Measurements from ENCODE around the gene HMGN4. TPM values are rescaled to one million over a fixed set of nuclear protein-coding genes. Genes with fewer than 3 reads are reported as not detected.

HMGN4 gene
- total and polyA plus RNA-seq, 2 donors (not counting 3 experiments of a cell fraction or from before 2014, with no cell fraction given), result 13.1 to 36.9 TPM

- no peak for FAIRE-seq
- CTCF ChIA-PET, result interaction anchor here (0.7 kb wide), 1 partner anchor 91 kb away, joined by 3 read pairs; no protein-coding TSS in a partner anchor
These were observed 21.4 kb upstream of the HMGN4 start for GRCh38 chr6:26516481-26517427.

DNA sequence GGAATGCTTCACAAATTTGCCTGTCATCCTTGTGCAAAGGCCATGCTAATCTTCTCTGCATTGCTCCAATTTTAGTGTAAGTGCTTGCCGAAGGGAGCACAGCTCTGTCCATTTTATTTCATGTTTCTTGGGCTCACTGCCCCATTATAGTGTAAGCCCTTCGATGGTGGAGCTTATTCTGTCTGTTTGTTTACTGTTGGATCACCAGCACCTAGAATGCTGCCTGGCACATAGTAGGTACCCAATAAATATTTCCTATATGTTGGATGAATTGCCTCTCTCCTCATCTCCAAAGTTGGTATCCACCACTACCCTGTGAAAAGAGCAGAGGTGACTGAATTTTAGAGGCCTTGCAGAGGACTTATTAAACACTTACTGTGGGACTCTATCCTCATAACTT, 18.8 kb upstream of the HMGN4 start:
- no peak overlapping the region for H3K9ac ChIP-seq (replicated peaks; ENCODE audit: extremely low read depth, insufficient read depth, low read length)
- H3K79me2 ChIP-seq (ENCODE audit: control insufficient read depth, insufficient read depth, low read length), result no peaks in the 10 kb centered on the region
- ChIA-PET POLR2A (no interaction called here), CTCF (no interaction called here)
- H4K20me1 ChIP-seq (replicated peaks; ENCODE audit: control insufficient read depth, extremely low read depth, insufficient read depth, low read length), result no peaks in the 10 kb centered on the region
- no peaks in the 10 kb centered on the region for H3K9me3 ChIP-seq (replicated peaks; ENCODE audit: control insufficient read depth, insufficient read depth, low read length)
- FAIRE-seq (no peak), DNase-seq (ENCODE audit: low read depth, low spot score) (no peak)
- TF ChIP-seq POLR2AphosphoS5 (IDR thresholded peaks at IDR 0.05; ENCODE audit: insufficient read depth, low read depth, low read length) (no peak), FOS (IDR thresholded peaks at IDR 0.05; ENCODE audit: borderline replicate concordance, insufficient read depth, low read length) (no peak), MYC (IDR thresholded peaks at IDR 0.05; ENCODE audit: low read depth, low read length) (no peak)
- H3K4me2 ChIP-seq (ENCODE audit: insufficient read depth, low read length), result no peak overlapping the region
- no peaks in the 10 kb centered on the region for H3K36me3 ChIP-seq (ENCODE audit: control insufficient read depth in 2 of 2, extremely low read depth in 1 of 2, insufficient read depth in 2 of 2, low read length in 2 of 2)
- peaks cover 10% of the 10 kb centered on the region for H3K4me1 ChIP-seq (ENCODE audit: control insufficient read depth, extremely low read depth, insufficient read depth, low read length)
- dilution Hi-C loops (cut with MboI; ENCODE audit: extremely low pct_ligation_motif_present, low sequenced_read_pairs) (no loop called here), intact Hi-C loops (cut with micrococcal nuclease) (no loop called here)
- H3K9me1 ChIP-seq (replicated peaks; ENCODE audit: control insufficient read depth, extremely low read depth, insufficient read depth, low read length), result no peaks in the 10 kb centered on the region
- no peak overlapping the region for H3K27ac ChIP-seq (ENCODE audit: insufficient read depth, low read depth, low read length)
- BruUV-seq (replicated peaks), result no TSS peak
- peaks cover 2 to 5% of the 10 kb centered on the region in 2 experiments for H3K27me3 ChIP-seq (ENCODE audit: control insufficient read depth in 2 of 2, insufficient read depth in 2 of 2, low read length in 2 of 2)
- no peak overlapping the region for H3K4me3 ChIP-seq (replicated peaks in 1 of 3; ENCODE audit: insufficient read depth in 1 of 3, low read depth in 1 of 3, low read length in 3 of 3)
- no peak overlapping the region for H2AFZ ChIP-seq (ENCODE audit: low read depth, low read length)

More at GRCh38 chr6:26516481-26517427, 21.4 kb upstream of the HMGN4 start:
- Histone ChIP-seq H3K9ac (replicated peaks; ENCODE audit: extremely low read depth, insufficient read depth, low read length) (no peak overlapping the region), H3K79me2 (ENCODE audit: control insufficient read depth, insufficient read depth, low read length) (no peaks in the 10 kb centered on the region), H3K4me1 (ENCODE audit: control insufficient read depth, extremely low read depth, insufficient read depth, low read length) (peaks cover 6% of the 10 kb centered on the region), H4K20me1 (replicated peaks; ENCODE audit: control insufficient read depth, extremely low read depth, insufficient read depth, low read length) (no peaks in the 10 kb centered on the region), H3K36me3 (ENCODE audit: control insufficient read depth in 2 of 2, extremely low read depth in 1 of 2, insufficient read depth in 2 of 2, low read length in 2 of 2) (no peaks in the 10 kb centered on the region), H3K27me3 (ENCODE audit: control insufficient read depth in 2 of 2, insufficient read depth in 2 of 2, low read length in 2 of 2) (peaks cover 2 to 5% of the 10 kb centered on the region in 2 experiments), H3K4me3 (replicated peaks in 1 of 3; ENCODE audit: insufficient read depth in 1 of 3, low read depth in 1 of 3, low read length in 3 of 3) (no peak overlapping the region), H3K9me3 (replicated peaks; ENCODE audit: control insufficient read depth, insufficient read depth, low read length) (no peaks in the 10 kb centered on the region), H3K9me1 (replicated peaks; ENCODE audit: control insufficient read depth, extremely low read depth, insufficient read depth, low read length) (no peaks in the 10 kb centered on the region), H2AFZ (ENCODE audit: low read depth, low read length) (no peak overlapping the region), H3K27ac (ENCODE audit: insufficient read depth, low read depth, low read length) (no peak overlapping the region), H3K4me2 (ENCODE audit: insufficient read depth, low read length) (no peak overlapping the region)
- intact Hi-C loops (cut with micrococcal nuclease), result no loop called here
- TF ChIP-seq MYC (IDR thresholded peaks at IDR 0.05; ENCODE audit: low read depth, low read length), result no peak
- no peak for TF ChIP-seq EZH2 (IDR thresholded peaks at IDR 0.05; ENCODE audit: borderline replicate concordance, low read depth, low read length, severe bottlenecking)
- no peak for TF ChIP-seq FOS (IDR thresholded peaks at IDR 0.05; ENCODE audit: borderline replicate concordance, insufficient read depth, low read length)
- POLR2A ChIA-PET, result no interaction called here
- DNase-seq (ENCODE audit: low read depth, low spot score), result no peak
- no TSS peak for BruUV-seq (replicated peaks)
- dilution Hi-C loops (cut with MboI; ENCODE audit: extremely low pct_ligation_motif_present, low sequenced_read_pairs), result no loop called here
